ENCODE data around the gene CSTB. TPM values are rescaled to one million over a fixed set of nuclear protein-coding genes. Genes with fewer than 3 reads are reported as not detected.

Gene CSTB
- polyA plus RNA-seq, 4 donors, result 42.1 to 109 (median 61.5) TPM

DNA sequence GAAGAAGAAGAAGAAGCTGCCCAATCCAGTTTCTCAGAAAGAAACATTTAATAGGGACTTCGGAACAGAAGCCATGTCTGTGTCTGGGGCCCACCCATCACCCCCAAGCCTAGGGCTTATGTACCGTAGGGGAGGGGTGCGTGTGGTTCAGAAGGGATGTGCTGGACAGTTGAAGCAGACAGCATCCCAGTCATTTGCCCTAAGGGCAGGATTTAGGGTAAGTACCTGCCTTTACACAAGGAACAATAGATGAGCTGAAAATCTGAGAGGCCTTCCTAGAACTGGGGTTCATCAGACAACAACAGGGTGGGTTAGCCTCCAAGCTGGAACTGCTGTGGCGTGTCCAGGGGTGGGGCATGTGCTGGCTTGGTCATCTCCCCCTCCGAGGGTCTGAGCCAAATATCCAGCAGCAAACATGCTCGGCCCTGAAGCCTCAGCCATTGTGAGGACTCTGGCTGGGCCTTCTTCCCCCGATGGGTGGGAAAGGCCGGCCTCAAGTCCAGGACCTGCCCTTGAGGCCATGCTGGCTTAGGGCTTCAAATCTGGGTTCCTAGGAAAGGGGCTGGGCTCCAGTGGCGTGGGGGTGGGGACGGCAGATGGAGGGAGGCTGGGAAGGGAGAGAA lies 12.1 kb downstream of the CSTB start:
- FAIRE-seq, result no peak
- no peak overlapping the region for H3K27ac ChIP-seq (ENCODE audit: low read depth in 1 of 3, low read length in 2 of 3)
- WGBS, 3 donors, result 86 to 95% (median 94%) methylated on average over 8 to 10 of the region's 10 CpGs
- H3K36me3 ChIP-seq (ENCODE audit: control insufficient read depth in 3 of 3, insufficient read depth in 2 of 3, low read depth in 1 of 3, low read length in 3 of 3), result peaks cover 1 to 54% (median 8%) of the 10 kb centered on the region in 3 donors
- no peaks in the 10 kb centered on the region for H3K27me3 ChIP-seq (ENCODE audit: control insufficient read depth in 3 of 3, insufficient read depth in 3 of 3, low read length in 3 of 3)
- no peak overlapping the region for H3K4me3 ChIP-seq (ENCODE audit: low read depth in 1 of 3, low read length in 3 of 3)
- peaks cover 0 to 3% of the 10 kb centered on the region in 2 donors for H3K9me3 ChIP-seq (ENCODE audit: control insufficient read depth in 2 of 2, insufficient read depth in 1 of 2, low read depth in 1 of 2, low read length in 1 of 2)
- peaks cover 0 to 25% (median 0%) of the 10 kb centered on the region in 3 donors for H3K4me1 ChIP-seq (ENCODE audit: control insufficient read depth in 3 of 3, insufficient read depth in 2 of 3, low read depth in 1 of 3, low read length in 2 of 3)
- DNase-seq, result no peak

DNA sequence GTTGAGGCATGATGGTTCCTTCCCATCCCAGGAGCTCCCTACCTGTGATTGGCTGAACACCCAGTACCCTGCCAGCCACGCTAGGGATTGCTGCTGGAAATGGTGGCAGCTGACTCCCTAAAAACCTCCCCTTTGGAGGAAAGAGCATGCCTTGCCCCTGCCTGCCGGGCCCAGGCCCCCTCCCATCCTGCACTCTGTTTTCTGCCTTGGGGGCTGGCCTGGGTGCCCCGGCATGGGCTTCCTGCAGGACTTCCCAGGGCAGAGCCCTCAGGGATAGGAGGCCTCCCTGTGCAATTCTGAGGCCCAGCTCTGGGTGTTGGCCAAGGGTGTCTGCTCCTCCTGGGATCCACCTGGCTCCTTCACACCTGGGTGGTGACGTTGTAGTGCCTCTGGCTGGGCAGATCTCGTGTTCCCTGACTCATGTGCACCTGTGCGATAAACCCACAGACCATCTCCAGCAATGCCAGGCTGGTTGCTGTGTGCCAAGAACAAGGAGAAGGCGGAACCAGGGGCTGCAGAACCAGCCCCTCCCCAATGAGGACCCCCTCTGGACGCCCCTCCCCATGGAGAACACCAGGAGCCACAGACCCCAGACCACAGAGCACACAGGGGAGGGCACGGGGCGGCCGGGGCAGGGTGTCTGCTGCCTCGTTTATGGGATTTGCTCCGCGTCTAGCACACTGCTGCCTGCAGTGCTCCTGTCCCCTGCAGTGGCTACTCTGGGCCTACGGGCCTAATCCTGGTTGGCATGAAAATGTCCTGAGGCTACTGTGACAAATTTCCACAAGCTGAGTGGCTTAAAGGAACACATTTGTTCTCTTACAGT lies 13.6 kb downstream of the CSTB start:
- 77 to 90% (median 81%) methylated on average over 14 to 15 of the region's 15 CpGs for WGBS, 3 donors

DNA sequence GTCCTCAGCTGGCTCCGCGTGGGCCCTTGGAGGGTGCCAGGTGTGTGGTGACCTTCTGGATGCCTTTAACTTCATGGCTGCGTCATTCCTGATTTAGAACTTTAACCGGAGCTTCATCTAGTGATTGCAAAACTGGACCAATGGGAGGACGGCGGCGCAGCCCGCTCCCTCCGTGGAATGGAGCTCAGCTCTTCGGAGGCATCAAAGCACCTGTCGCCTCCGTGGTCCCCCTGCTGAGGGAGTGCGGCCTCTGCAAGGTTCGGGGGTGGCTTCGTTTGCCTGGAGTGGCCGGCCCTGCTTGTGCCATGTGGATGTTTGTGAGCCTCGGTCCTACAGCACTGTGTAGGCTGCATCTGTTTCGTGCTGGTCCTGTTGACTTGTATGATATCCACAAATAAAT lies 14.2 kb downstream of the CSTB start:
- DNase-seq (no peak), FAIRE-seq (no peak)
- 95 to 96% (median 95%) methylated on average over 18 of the region's 18 CpGs for WGBS, 3 donors
- peaks cover 6 to 73% (median 10%) of the 10 kb centered on the region in 3 donors for H3K36me3 ChIP-seq (ENCODE audit: control insufficient read depth in 3 of 3, insufficient read depth in 2 of 3, low read depth in 1 of 3, low read length in 3 of 3)
- H3K27me3 ChIP-seq (ENCODE audit: control insufficient read depth in 3 of 3, insufficient read depth in 3 of 3, low read length in 3 of 3), result no peaks in the 10 kb centered on the region
- peaks cover 0 to 4% (median 0%) of the 10 kb centered on the region in 3 donors for H3K4me1 ChIP-seq (ENCODE audit: control insufficient read depth in 3 of 3, insufficient read depth in 2 of 3, low read depth in 1 of 3, low read length in 2 of 3)
- peaks cover 0 to 3% of the 10 kb centered on the region in 2 donors for H3K9me3 ChIP-seq (ENCODE audit: control insufficient read depth in 2 of 2, insufficient read depth in 1 of 2, low read depth in 1 of 2, low read length in 1 of 2)
- no peak overlapping the region for H3K27ac ChIP-seq (ENCODE audit: low read depth in 1 of 3, low read length in 2 of 3)
- H3K4me3 ChIP-seq (ENCODE audit: low read depth in 1 of 3, low read length in 3 of 3), result no peak overlapping the region

More for the DNA sequence above, 13.6 kb downstream of the CSTB start:
- DNase-seq (no peak), FAIRE-seq (no peak)
- H3K36me3 ChIP-seq (ENCODE audit: control insufficient read depth in 3 of 3, insufficient read depth in 2 of 3, low read depth in 1 of 3, low read length in 3 of 3), result peaks cover 4 to 67% (median 10%) of the 10 kb centered on the region in 3 donors
- no peaks in the 10 kb centered on the region for H3K27me3 ChIP-seq (ENCODE audit: control insufficient read depth in 3 of 3, insufficient read depth in 3 of 3, low read length in 3 of 3)
- H3K4me3 ChIP-seq (ENCODE audit: low read depth in 1 of 3, low read length in 3 of 3), result no peak overlapping the region
- H3K9me3 ChIP-seq (ENCODE audit: control insufficient read depth in 2 of 2, insufficient read depth in 1 of 2, low read depth in 1 of 2, low read length in 1 of 2), result peaks cover 0 to 3% of the 10 kb centered on the region in 2 donors
- peaks cover 0 to 11% (median 0%) of the 10 kb centered on the region in 3 donors for H3K4me1 ChIP-seq (ENCODE audit: control insufficient read depth in 3 of 3, insufficient read depth in 2 of 3, low read depth in 1 of 3, low read length in 2 of 3)
- H3K27ac ChIP-seq (ENCODE audit: low read depth in 1 of 3, low read length in 2 of 3), result no peak overlapping the region

DNA sequence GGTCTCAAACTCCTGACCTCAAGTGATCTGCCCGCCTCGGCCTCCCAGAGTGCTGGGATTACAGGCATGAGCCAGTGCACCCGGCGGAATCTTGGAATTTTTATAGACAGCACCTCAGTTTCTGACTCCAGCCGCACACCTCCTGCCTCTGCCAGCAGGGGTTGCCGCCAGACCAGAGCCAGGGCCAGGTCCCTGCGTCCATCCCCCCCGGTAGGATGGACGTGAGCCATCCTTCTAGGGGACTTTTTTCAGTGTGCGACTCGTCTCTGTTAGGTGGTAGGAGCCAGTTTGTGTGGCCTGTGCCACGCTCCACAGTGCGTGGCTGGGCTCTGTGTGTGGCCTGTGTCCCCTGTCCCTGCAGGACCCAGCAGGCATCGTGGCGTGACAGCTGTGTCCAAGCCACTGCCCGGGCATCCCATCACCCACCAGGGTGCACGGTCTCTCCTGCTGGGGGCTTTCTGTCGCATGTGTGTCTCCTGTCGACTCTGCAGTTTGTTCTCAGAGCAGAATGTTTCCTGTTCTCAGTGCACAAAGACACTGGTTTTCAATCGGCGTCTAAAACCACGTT lies 15.6 kb downstream of the CSTB start:
- Histone ChIP-seq H3K9me3 (ENCODE audit: control insufficient read depth in 2 of 2, insufficient read depth in 1 of 2, low read depth in 1 of 2, low read length in 1 of 2) (peaks cover 0 to 3% of the 10 kb centered on the region in 2 donors), H3K27me3 (ENCODE audit: control insufficient read depth in 3 of 3, insufficient read depth in 3 of 3, low read length in 3 of 3) (no peaks in the 10 kb centered on the region), H3K4me1 (ENCODE audit: control insufficient read depth in 3 of 3, insufficient read depth in 2 of 3, low read depth in 1 of 3, low read length in 2 of 3) (no peaks in the 10 kb centered on the region), H3K36me3 (ENCODE audit: control insufficient read depth in 3 of 3, insufficient read depth in 2 of 3, low read depth in 1 of 3, low read length in 3 of 3) (peaks cover 10 to 87% (median 16%) of the 10 kb centered on the region in 3 donors), H3K4me3 (ENCODE audit: low read depth in 1 of 3, low read length in 3 of 3) (no peak overlapping the region), H3K27ac (ENCODE audit: low read depth in 1 of 3, low read length in 2 of 3) (no peak overlapping the region)
- no peak for DNase-seq
- WGBS, 3 donors, result 87 to 91% (median 91%) methylated on average over 22 of the region's 22 CpGs
- no peak for FAIRE-seq

DNA sequence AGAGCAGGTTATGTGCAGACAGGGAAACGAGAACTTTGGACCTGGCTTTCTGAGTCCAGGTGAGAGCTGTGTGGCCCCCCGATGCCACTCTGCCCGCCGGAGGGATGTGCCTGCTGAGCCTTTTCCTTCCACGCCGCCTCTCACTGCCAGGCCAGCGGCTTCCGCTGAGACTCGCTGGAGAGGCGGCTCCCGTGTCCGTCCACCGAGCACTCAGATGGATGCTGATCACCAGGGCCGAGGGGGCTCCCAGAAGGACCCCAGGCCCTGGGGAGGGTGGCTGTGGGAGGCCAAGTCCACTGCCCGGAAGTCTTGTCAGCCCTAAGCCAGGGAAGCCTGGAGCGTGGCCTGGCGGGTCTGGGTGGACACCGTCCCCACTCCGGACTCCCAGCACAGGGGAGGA lies 16.5 kb downstream of the CSTB start:
- no peak for FAIRE-seq
- no peak for DNase-seq
- H3K27ac ChIP-seq (ENCODE audit: low read depth in 1 of 3, low read length in 2 of 3), result no peak overlapping the region
- no peak overlapping the region for H3K4me3 ChIP-seq (ENCODE audit: low read depth in 1 of 3, low read length in 3 of 3)
- peaks cover 0 to 3% of the 10 kb centered on the region in 2 donors for H3K9me3 ChIP-seq (ENCODE audit: control insufficient read depth in 2 of 2, insufficient read depth in 1 of 2, low read depth in 1 of 2, low read length in 1 of 2)
- 92 to 95% (median 92%) methylated on average over 19 of the region's 19 CpGs for WGBS, 3 donors
- H3K36me3 ChIP-seq (ENCODE audit: control insufficient read depth in 3 of 3, insufficient read depth in 2 of 3, low read depth in 1 of 3, low read length in 3 of 3), result peaks cover 13 to 94% (median 17%) of the 10 kb centered on the region in 3 donors
- H3K27me3 ChIP-seq (ENCODE audit: control insufficient read depth in 3 of 3, insufficient read depth in 3 of 3, low read length in 3 of 3), result no peaks in the 10 kb centered on the region
- H3K4me1 ChIP-seq (ENCODE audit: control insufficient read depth in 3 of 3, insufficient read depth in 2 of 3, low read depth in 1 of 3, low read length in 2 of 3), result no peaks in the 10 kb centered on the region

DNA sequence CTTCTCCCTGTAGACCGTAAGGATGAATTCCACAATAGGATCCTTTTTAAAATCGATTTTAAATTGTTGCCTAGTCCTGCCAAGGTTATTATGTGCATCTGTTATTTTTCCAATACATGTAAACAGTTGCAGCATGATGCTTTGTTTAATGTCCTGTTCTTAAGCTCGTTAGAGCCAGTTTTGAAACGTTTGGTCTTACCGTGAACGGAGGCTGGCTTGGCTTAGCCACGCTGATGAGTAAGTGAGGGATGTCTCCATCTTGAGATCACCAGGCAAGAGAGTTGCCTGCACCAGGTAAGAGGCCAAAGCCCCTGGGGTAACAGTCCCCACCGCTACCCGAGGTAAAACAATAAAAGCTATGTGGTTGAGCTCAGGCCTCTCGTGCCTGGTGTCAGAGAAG lies 17.3 kb downstream of the CSTB start:
- Histone ChIP-seq H3K36me3 (ENCODE audit: control insufficient read depth in 3 of 3, insufficient read depth in 2 of 3, low read depth in 1 of 3, low read length in 3 of 3) (peaks cover 13 to 94% (median 17%) of the 10 kb centered on the region in 3 donors), H3K4me1 (ENCODE audit: control insufficient read depth in 3 of 3, insufficient read depth in 2 of 3, low read depth in 1 of 3, low read length in 2 of 3) (no peaks in the 10 kb centered on the region), H3K4me3 (ENCODE audit: low read depth in 1 of 3, low read length in 3 of 3) (no peak overlapping the region), H3K27ac (ENCODE audit: low read depth in 1 of 3, low read length in 2 of 3) (no peak overlapping the region), H3K9me3 (ENCODE audit: control insufficient read depth in 2 of 2, insufficient read depth in 1 of 2, low read depth in 1 of 2, low read length in 1 of 2) (peaks cover 0 to 3% of the 10 kb centered on the region in 2 donors), H3K27me3 (ENCODE audit: control insufficient read depth in 3 of 3, insufficient read depth in 3 of 3, low read length in 3 of 3) (no peaks in the 10 kb centered on the region)
- no peak for FAIRE-seq
- DNase-seq, result no peak
- WGBS, 3 donors, result 75 to 83% (median 77%) methylated on average over 10 of the region's 10 CpGs

DNA sequence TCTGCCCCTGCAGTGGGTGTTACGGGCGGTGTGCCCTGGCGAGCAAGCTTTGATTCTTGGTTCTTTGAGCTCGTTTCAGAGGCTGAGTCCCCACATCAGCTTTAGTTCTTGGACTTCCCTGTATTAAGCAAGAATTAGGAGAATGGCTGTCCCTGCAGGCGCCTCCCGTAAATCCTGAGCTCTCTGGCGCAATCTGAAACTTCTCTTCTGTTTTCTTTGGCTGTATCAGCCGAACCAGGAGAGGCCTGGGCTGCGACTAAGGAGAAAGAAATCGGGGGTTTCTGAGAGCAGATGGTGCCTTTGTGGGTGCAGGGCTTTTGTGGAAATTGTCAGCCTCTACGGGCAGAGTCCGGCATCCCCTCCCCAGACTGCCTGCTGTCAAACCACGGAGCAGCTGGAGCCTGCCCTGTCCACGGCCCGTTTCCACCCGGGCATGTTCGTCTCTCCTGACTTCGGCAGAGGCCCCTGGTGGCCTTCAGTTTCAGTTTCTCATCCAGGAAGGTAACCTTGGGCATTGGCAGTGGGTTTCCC lies 17.9 kb downstream of the CSTB start:
- 33 to 52% (median 43%) methylated on average over 18 of the region's 18 CpGs for WGBS, 3 donors
- no peak for FAIRE-seq
- H3K36me3 ChIP-seq (ENCODE audit: control insufficient read depth in 3 of 3, insufficient read depth in 2 of 3, low read depth in 1 of 3, low read length in 3 of 3), result peaks cover 13 to 96% (median 17%) of the 10 kb centered on the region in 3 donors
- no peaks in the 10 kb centered on the region for H3K27me3 ChIP-seq (ENCODE audit: control insufficient read depth in 3 of 3, insufficient read depth in 3 of 3, low read length in 3 of 3)
- DNase-seq, result peak in 1 of 2 donors; percentile 25
- no peaks in the 10 kb centered on the region for H3K4me1 ChIP-seq (ENCODE audit: control insufficient read depth in 3 of 3, insufficient read depth in 2 of 3, low read depth in 1 of 3, low read length in 2 of 3)
- H3K4me3 ChIP-seq (ENCODE audit: low read depth in 1 of 3, low read length in 3 of 3), result no peak overlapping the region
- peak overlapping the region in 1 of 3 donors; percentile 70 for H3K27ac ChIP-seq (ENCODE audit: low read depth in 1 of 3, low read length in 2 of 3)
- peaks cover 0 to 3% of the 10 kb centered on the region in 2 donors for H3K9me3 ChIP-seq (ENCODE audit: control insufficient read depth in 2 of 2, insufficient read depth in 1 of 2, low read depth in 1 of 2, low read length in 1 of 2)

DNA sequence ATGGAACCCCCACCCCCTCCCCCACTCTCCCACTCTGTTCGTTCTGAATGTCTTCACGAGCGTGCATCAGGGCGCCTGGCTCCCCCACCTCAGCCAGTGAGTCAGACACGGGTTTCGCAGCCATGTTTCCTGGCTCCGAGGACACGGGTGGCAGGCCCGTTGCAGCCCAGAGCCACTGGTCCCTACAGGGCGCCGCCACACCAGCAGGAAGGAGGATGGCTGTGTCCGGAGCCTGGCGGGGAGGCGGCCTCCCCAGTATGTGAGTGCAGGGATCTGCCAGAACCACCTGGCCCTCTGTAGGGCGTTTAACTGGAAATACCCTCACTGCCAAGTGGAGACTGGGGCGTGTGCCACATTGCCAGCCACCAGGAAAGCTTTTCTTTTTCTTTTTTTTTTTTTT lies 18.5 kb downstream of the CSTB start:
- peak overlapping the region in 1 of 3 donors; percentile 69 for H3K27ac ChIP-seq (ENCODE audit: low read depth in 1 of 3, low read length in 2 of 3)
- FAIRE-seq, result no peak

More for the DNA sequence above, 18.5 kb downstream of the CSTB start:
- Histone ChIP-seq H3K9me3 (ENCODE audit: control insufficient read depth in 2 of 2, insufficient read depth in 1 of 2, low read depth in 1 of 2, low read length in 1 of 2) (peaks cover 0 to under 1% of the 10 kb centered on the region in 2 donors), H3K36me3 (ENCODE audit: control insufficient read depth in 3 of 3, insufficient read depth in 2 of 3, low read depth in 1 of 3, low read length in 3 of 3) (peaks cover 11 to 96% (median 22%) of the 10 kb centered on the region in 3 donors), H3K4me3 (ENCODE audit: low read depth in 1 of 3, low read length in 3 of 3) (no peak overlapping the region), H3K27me3 (ENCODE audit: control insufficient read depth in 3 of 3, insufficient read depth in 3 of 3, low read length in 3 of 3) (no peaks in the 10 kb centered on the region), H3K4me1 (ENCODE audit: control insufficient read depth in 3 of 3, insufficient read depth in 2 of 3, low read depth in 1 of 3, low read length in 2 of 3) (no peaks in the 10 kb centered on the region)
- WGBS, 3 donors, result 78 to 84% (median 79%) methylated on average over 16 of the region's 16 CpGs
- no peak for DNase-seq

All from small intestine (tissue), 7 donors.